ENCODE results near the gene INPP4B.

INPP4B gene

GRCh38 chr4:142440093-142440492 is 406.0 kb downstream of the INPP4B start:
- no peak overlapping the region for H3K9ac ChIP-seq (ENCODE audit: low read length)
- H3K27me3 ChIP-seq (ENCODE audit: insufficient read depth, low read length), result no peaks in the 10 kb centered on the region
- H3K9me3 ChIP-seq (ENCODE audit: low read length), result no peaks in the 10 kb centered on the region
- no peaks in the 10 kb centered on the region for H3F3A ChIP-seq (ENCODE audit: insufficient read depth, low read length)
- TF ChIP-seq CTCF (IDR thresholded peaks at IDR 0.05; ENCODE audit: low read length) (no peak), EZH2 (IDR thresholded peaks at IDR 0.05; ENCODE audit: borderline replicate concordance, low read length) (no peak)
- H2AFZ ChIP-seq (ENCODE audit: low read length), result no peak overlapping the region
- H3K79me2 ChIP-seq (ENCODE audit: insufficient read depth, low read length), result no peaks in the 10 kb centered on the region
- no peak overlapping the region for H3K27ac ChIP-seq (ENCODE audit: low read depth, low read length, poor library complexity, severe bottlenecking)
- H3K4me1 ChIP-seq (ENCODE audit: insufficient read depth, low read length, severe bottlenecking), result no peaks in the 10 kb centered on the region
- H3K9me2 ChIP-seq (ENCODE audit: low read depth, low read length), result no peaks in the 10 kb centered on the region
- H3K36me3 ChIP-seq (ENCODE audit: insufficient read depth, low read length), result no peaks in the 10 kb centered on the region
- H3K4me2 ChIP-seq (ENCODE audit: low read length), result no peak overlapping the region
- no peak overlapping the region for H3K4me3 ChIP-seq (ENCODE audit: low read depth, low read length, poor library complexity, severe bottlenecking)
- no peaks in the 10 kb centered on the region for H4K20me1 ChIP-seq (ENCODE audit: insufficient read depth, low read length)

GRCh38 chr4:142435599-142436235 is 410.4 kb downstream of the INPP4B start:
- Histone ChIP-seq H3K36me3 (ENCODE audit: insufficient read depth, low read length) (no peaks in the 10 kb centered on the region), H3K27ac (ENCODE audit: low read depth, low read length, poor library complexity, severe bottlenecking) (no peak overlapping the region), H3F3A (ENCODE audit: insufficient read depth, low read length) (no peaks in the 10 kb centered on the region), H3K27me3 (ENCODE audit: insufficient read depth, low read length) (no peaks in the 10 kb centered on the region), H2AFZ (ENCODE audit: low read length) (no peak overlapping the region), H3K9ac (ENCODE audit: low read length) (no peak overlapping the region), H3K4me3 (ENCODE audit: low read depth, low read length, poor library complexity, severe bottlenecking) (no peak overlapping the region), H3K79me2 (ENCODE audit: insufficient read depth, low read length) (no peaks in the 10 kb centered on the region), H3K4me2 (ENCODE audit: low read length) (no peak overlapping the region), H4K20me1 (ENCODE audit: insufficient read depth, low read length) (no peaks in the 10 kb centered on the region), H3K9me2 (ENCODE audit: low read depth, low read length) (no peaks in the 10 kb centered on the region), H3K9me3 (ENCODE audit: low read length) (no peaks in the 10 kb centered on the region), H3K4me1 (ENCODE audit: insufficient read depth, low read length, severe bottlenecking) (no peaks in the 10 kb centered on the region)
- TF ChIP-seq CTCF (IDR thresholded peaks at IDR 0.05; ENCODE audit: low read length), result no peak
- no peak for TF ChIP-seq EZH2 (IDR thresholded peaks at IDR 0.05; ENCODE audit: borderline replicate concordance, low read length)

GRCh38 chr4:142434519-142435224 is 411.4 kb downstream of the INPP4B start:
- Histone ChIP-seq H3K9me3 (ENCODE audit: low read length) (no peaks in the 10 kb centered on the region), H2AFZ (ENCODE audit: low read length) (no peak overlapping the region), H3K27ac (ENCODE audit: low read depth, low read length, poor library complexity, severe bottlenecking) (no peak overlapping the region), H3K36me3 (ENCODE audit: insufficient read depth, low read length) (no peaks in the 10 kb centered on the region), H3K4me3 (ENCODE audit: low read depth, low read length, poor library complexity, severe bottlenecking) (no peak overlapping the region), H3K9ac (ENCODE audit: low read length) (no peak overlapping the region), H3K27me3 (ENCODE audit: insufficient read depth, low read length) (no peaks in the 10 kb centered on the region), H4K20me1 (ENCODE audit: insufficient read depth, low read length) (no peaks in the 10 kb centered on the region), H3K79me2 (ENCODE audit: insufficient read depth, low read length) (no peaks in the 10 kb centered on the region), H3K4me1 (ENCODE audit: insufficient read depth, low read length, severe bottlenecking) (no peaks in the 10 kb centered on the region), H3K9me2 (ENCODE audit: low read depth, low read length) (no peaks in the 10 kb centered on the region), H3F3A (ENCODE audit: insufficient read depth, low read length) (no peaks in the 10 kb centered on the region), H3K4me2 (ENCODE audit: low read length) (no peak overlapping the region)
- no peak for TF ChIP-seq CTCF (IDR thresholded peaks at IDR 0.05; ENCODE audit: low read length)
- no peak for TF ChIP-seq EZH2 (IDR thresholded peaks at IDR 0.05; ENCODE audit: borderline replicate concordance, low read length)
